H1 (cell line): Measurements from ENCODE around the gene ELMO2. TPM values are rescaled to one million over a fixed set of nuclear protein-coding genes. Genes with fewer than 3 reads are reported as not detected.

Source experiments
- CTCF ChIA-PET: fragments of 300-600 bp; sonication (Branson Sonifier 250); formaldehyde crosslinking; loops from one replicate; lab custom pipeline; 2021; ENCODE audit not compliant: partially characterized antibody; lab: Charles Lee
- POLR2A ChIA-PET: fragments of 300-600 bp; sonication (Branson Sonifier 250); formaldehyde crosslinking; loops from one replicate; lab custom pipeline; 2021; ENCODE audit warnings: inconsistent platforms; ENCODE audit not compliant: partially characterized antibody; lab: Charles Lee
- DNase-seq, 2 experiments: peaks; one replicate each; pipeline versions ENCODE4 v3.0.0 to v3.0.0-alpha.2; 2010 to 2022; ENCODE audit warnings: low spot score in 2 of 2, low read depth in 1 of 2, mixed read lengths in 1 of 2
- FAIRE-seq: peaks from 2 replicates; lab custom pipeline; 2011; peaks lifted over from hg19 to GRCh38; lab: Jason Lieb, UNC
- H2AFZ ChIP-seq: 2 replicates; pipeline ENCODE4 v1.8.1; 2012; ENCODE audit warnings: low read length, inconsistent platforms
- H2AK5ac ChIP-seq: 2 replicates; pipeline ENCODE4 v1.6.1; 2013; ENCODE audit warnings: low read depth, low read length
- H2BK120ac ChIP-seq: replicated peaks from 2 replicates; pipeline ENCODE3; 2013; ENCODE audit warnings: low read depth, low read length, inconsistent platforms
- H2BK12ac ChIP-seq: 2 replicates; pipeline ENCODE4 v1.6.1; 2013; ENCODE audit warnings: low read depth, low read length
- H2BK15ac ChIP-seq: 2 replicates; pipeline ENCODE4 v1.6.1; 2013; ENCODE audit warnings: low read length
- H2BK20ac ChIP-seq: 2 replicates; pipeline ENCODE4 v1.6.1; 2013; ENCODE audit warnings: low read length
- H2BK5ac ChIP-seq: 2 replicates; pipeline ENCODE4 v1.6.1; 2013; ENCODE audit warnings: low read depth, low read length
- H3K14ac ChIP-seq: 2 replicates; pipeline ENCODE4 v1.6.1; 2013; ENCODE audit warnings: inconsistent platforms; ENCODE audit not compliant: insufficient read length
- H3K18ac ChIP-seq: 2 replicates; pipeline ENCODE4 v1.6.1; 2013; ENCODE audit warnings: low read length; ENCODE audit errors: extremely low read depth
- H3K23ac ChIP-seq: 2 replicates; pipeline ENCODE4 v1.6.1; 2013; ENCODE audit warnings: inconsistent platforms; ENCODE audit not compliant: insufficient read length
- H3K23me2 ChIP-seq: 2 replicates; pipeline ENCODE4 v1.6.1; 2013; ENCODE audit warnings: low read depth, low read length
- H3K27ac ChIP-seq: 2 replicates; pipeline ENCODE4 v1.6.1; 2011; ENCODE audit warnings: low read depth, low read length, inconsistent platforms
- H3K27me3 ChIP-seq, 4 experiments: replicated peaks in 1 of 4; 1 replicate in 1 of 4; 2 replicates in 3 of 4; pipeline versions ENCODE4 v1.6.1 to v1.8.1; 2011 to 2013; ENCODE audit warnings: low read length in 3 of 4, mild to moderate bottlenecking in 3 of 4, inconsistent platforms in 2 of 4, mixed read lengths in 2 of 4, moderate library complexity in 1 of 4; ENCODE audit not compliant: control insufficient read depth in 3 of 4, insufficient read depth in 3 of 4; ENCODE audit errors: extremely low read depth in 1 of 4
- H3K36me3 ChIP-seq, 4 experiments: 2 replicates each; pipeline versions ENCODE4 v1.6.1 to v1.8.1; 2011 to 2013; ENCODE audit warnings: mild to moderate bottlenecking in 4 of 4, low read length in 3 of 4, moderate library complexity in 2 of 4, control low read depth in 1 of 4, inconsistent platforms in 1 of 4; ENCODE audit not compliant: insufficient read depth in 4 of 4, control insufficient read depth in 2 of 4
- H3K4ac ChIP-seq: replicated peaks from 2 replicates; pipeline ENCODE3; 2013; ENCODE audit warnings: low read length, low read depth, mixed read lengths, inconsistent platforms; ENCODE audit not compliant: insufficient read length
- H3K4me1 ChIP-seq, 4 experiments: replicated peaks in 1 of 4; 1 replicate in 1 of 4; 2 replicates in 3 of 4; pipeline versions ENCODE4 v1.6.1 to v1.8.1; 2011 to 2013; ENCODE audit warnings: low read length in 3 of 4, inconsistent platforms in 2 of 4, mixed read lengths in 1 of 4; ENCODE audit not compliant: insufficient read depth in 4 of 4, control insufficient read depth in 3 of 4
- H3K4me2 ChIP-seq, 2 experiments: 2 replicates each; pipeline versions ENCODE4 v1.6.1 to v1.8.1; 2011 to 2013; ENCODE audit warnings: low read depth in 2 of 2, low read length in 2 of 2, control low read depth in 1 of 2, inconsistent platforms in 1 of 2, mild to moderate bottlenecking in 1 of 2; ENCODE audit not compliant: insufficient read depth in 1 of 2
- H3K4me3 ChIP-seq, 4 experiments: fragments of 200-600, 300-600 bp in 1 of 4; sonication (generic), shearing (Covaris generic), sonication (Bioruptor Twin) in 1 of 4; 2 replicates each; pipeline versions ENCODE4 v1.5.1 to v1.8.1; 2011 to 2016; ENCODE audit warnings: low read length in 4 of 4, low read depth in 3 of 4, control low read depth in 2 of 4, inconsistent platforms in 2 of 4, mild to moderate bottlenecking in 2 of 4, mixed read lengths in 1 of 4, moderate library complexity in 1 of 4; ENCODE audit not compliant: insufficient read depth in 2 of 4; ENCODE audit errors: extremely low read depth in 1 of 4
- H3K56ac ChIP-seq: replicated peaks from 2 replicates; pipeline ENCODE3; 2013; ENCODE audit warnings: low read depth, mild to moderate bottlenecking, mixed read lengths, low read length, inconsistent platforms; ENCODE audit not compliant: insufficient read length
- H3K79me1 ChIP-seq: 2 replicates; pipeline ENCODE4 v1.6.1; 2013; ENCODE audit warnings: low read depth, low read length, control low read depth
- H3K79me2 ChIP-seq, 2 experiments: 2 replicates each; pipeline versions ENCODE4 v1.6.1 to v1.8.1; 2012 to 2013; ENCODE audit warnings: low read length in 2 of 2, mild to moderate bottlenecking in 2 of 2, inconsistent platforms in 1 of 2; ENCODE audit not compliant: insufficient read depth in 2 of 2, control insufficient read depth in 1 of 2
- H3K9ac ChIP-seq, 4 experiments: replicated peaks in 1 of 4; 1 replicate in 1 of 4; 2 replicates in 3 of 4; pipeline versions ENCODE4 v1.6.1 to v1.8.1; 2011 to 2013; ENCODE audit warnings: low read depth in 3 of 4, low read length in 3 of 4, control low read depth in 2 of 4, mild to moderate bottlenecking in 2 of 4, moderate library complexity in 2 of 4, inconsistent platforms in 1 of 4; ENCODE audit errors: extremely low read depth in 1 of 4
- H3K9me3 ChIP-seq, 2 experiments: 2 replicates each; pipeline versions ENCODE4 v1.6.1 to v1.8.1; 2012 to 2013; ENCODE audit warnings: mild to moderate bottlenecking in 2 of 2, moderate library complexity in 2 of 2, control low read depth in 1 of 2, inconsistent platforms in 1 of 2, low read depth in 1 of 2, low read length in 1 of 2, mixed read lengths in 1 of 2; ENCODE audit not compliant: insufficient read depth in 2 of 2
- H4K20me1 ChIP-seq, 2 experiments: replicated peaks in 1 of 2; 2 replicates each; pipeline versions ENCODE3 to v1.8.1; 2011 to 2013; ENCODE audit warnings: inconsistent platforms in 2 of 2, low read length in 2 of 2, mild to moderate bottlenecking in 1 of 2; ENCODE audit not compliant: insufficient read depth in 2 of 2, control insufficient read depth in 1 of 2
- H4K5ac ChIP-seq: 2 replicates; pipeline ENCODE4 v1.6.1; 2013; ENCODE audit warnings: low read length, low read depth, mixed read lengths, inconsistent platforms; ENCODE audit not compliant: insufficient read length
- H4K8ac ChIP-seq: 2 replicates; pipeline ENCODE4 v1.8.0; 2013; ENCODE audit warnings: mild to moderate bottlenecking, moderate library complexity, low read length, inconsistent platforms; ENCODE audit not compliant: insufficient read depth; ENCODE audit errors: extremely low read depth
- H4K91ac ChIP-seq: replicated peaks from 2 replicates; pipeline ENCODE3; 2013; ENCODE audit warnings: low read length, mixed read lengths, inconsistent platforms; ENCODE audit not compliant: insufficient read length
- BCL11A ChIP-seq, 2 experiments: IDR thresholded peaks; one replicate each; pipeline ENCODE4 v1.6.1; 2011; ENCODE audit warnings: low read depth in 2 of 2, low read length in 2 of 2, mild to moderate bottlenecking in 2 of 2
- CBX5 ChIP-seq: fragments of 300-800, 300-1000 bp; sonication (generic); IDR thresholded peaks from 2 replicates; pipeline ENCODE4 v1.7.1; 2016; ENCODE audit warnings: antibody characterized with exemption, low read length, low read depth
- CEBPB ChIP-seq: IDR thresholded peaks from 2 replicates; pipeline ENCODE4 v1.6.1; 2012; ENCODE audit warnings: low read depth, low read length
- CHD1 ChIP-seq: IDR thresholded peaks from 2 replicates; pipeline ENCODE4 v1.6.1; 2012; ENCODE audit warnings: low read depth, low read length, improper control_type of control experiment
- CREB1 ChIP-seq: IDR thresholded peaks from 2 replicates; pipeline ENCODE4 v1.6.1; 2012; ENCODE audit warnings: inconsistent platforms
- JUND ChIP-seq: IDR thresholded peaks from 2 replicates; pipeline ENCODE4 v1.6.1; 2011; ENCODE audit warnings: mild to moderate bottlenecking, improper control_type of control experiment, low read length
- MAX ChIP-seq: IDR thresholded peaks from 2 replicates; pipeline ENCODE4 v1.6.1; 2012; ENCODE audit warnings: inconsistent platforms
- POLR2AphosphoS5 ChIP-seq: IDR thresholded peaks from 2 replicates; pipeline ENCODE4 v1.6.1; 2011; ENCODE audit warnings: low read depth, low read length
- POU5F1 ChIP-seq: IDR thresholded peaks from 2 replicates; pipeline ENCODE4 v1.6.1; 2011; ENCODE audit warnings: low read depth, mild to moderate bottlenecking, low read length, moderate library complexity
- RAD21 ChIP-seq, 2 experiments: IDR thresholded peaks in 1 of 2; conservative IDR thresholded peaks in 1 of 2; 2 replicates each; pipeline ENCODE4 v1.6.1; 2011; ENCODE audit warnings: low read depth in 2 of 2, low read length in 2 of 2, improper control_type of control experiment in 1 of 2, inconsistent platforms in 1 of 2, mild to moderate bottlenecking in 1 of 2, moderate library complexity in 1 of 2
- RBBP5 ChIP-seq: IDR thresholded peaks from 2 replicates; pipeline ENCODE4 v1.7.1; 2012; ENCODE audit warnings: low read depth, mild to moderate bottlenecking, inconsistent platforms, low read length, moderate library complexity, borderline replicate concordance
- RFX5 ChIP-seq: IDR thresholded peaks from 2 replicates; pipeline ENCODE4 v1.6.1; 2011; ENCODE audit warnings: low read depth, low read length, improper control_type of control experiment, borderline replicate concordance
- SUZ12 ChIP-seq: fragments of 200-600 bp; sonication (generic); IDR thresholded peaks from 2 replicates; pipeline ENCODE4 v1.6.1; 2012; ENCODE audit warnings: mild to moderate bottlenecking, inconsistent platforms, low read length, moderate library complexity, mixed read lengths
- WGBS, 2 experiments: shearing (Covaris generic) in 1 of 2; methylation state at CpG; one replicate each; pipeline versions ENCODE4 v1.1.6 to v1.1.7; 2013 to 2015; ENCODE audit warnings: low lambda C conversion rate in 2 of 2, mixed read lengths in 2 of 2, inconsistent platforms in 1 of 2, low coverage in 1 of 2, missing lambda C conversion rate in 1 of 2; ENCODE audit not compliant: insufficient replicate concordance in 2 of 2, insufficient coverage in 1 of 2, insufficient read length in 1 of 2; ENCODE audit errors: extremely low coverage in 1 of 2, missing lambda C conversion rate in 1 of 2; 5-methylcytosine and 5-hydroxymethylcytosine counted together
- polyA plus RNA-seq, 7 experiments: library from polyadenylated mRNA; depleted of rRNA in 3 of 7; stranded (reverse) in 5 of 7; unstranded in 2 of 7; fragments of >200 nt in 5 of 7; fragments of 200-250 nt in 2 of 7; gene quantifications; 1 replicate in 5 of 7; 2 replicates in 1 of 7; 4 replicates in 1 of 7; pipeline versions ENCODE4 v1.2.1 to v1.2.3, GENCODE V29; 2011 to 2013; ENCODE audit warnings: missing spikeins in 2 of 7, mixed read lengths in 2 of 7
- total RNA-seq: library from RNA; stranded (reverse); fragmentation: NEBNext Ultra II Directional; extraction: Animal tissue kit (Norgen Biotek cat#: 25700); gene quantifications from 2 replicates; pipeline ENCODE4 v1.2.1, GENCODE V29; 2021

The ELMO2 gene
- total and polyA plus RNA-seq, 2 of the 8 experiments (the other 6 are each of a cell fraction or from before 2014, with no cell fraction given) = 34.3 to 39.7 TPM

DNA sequence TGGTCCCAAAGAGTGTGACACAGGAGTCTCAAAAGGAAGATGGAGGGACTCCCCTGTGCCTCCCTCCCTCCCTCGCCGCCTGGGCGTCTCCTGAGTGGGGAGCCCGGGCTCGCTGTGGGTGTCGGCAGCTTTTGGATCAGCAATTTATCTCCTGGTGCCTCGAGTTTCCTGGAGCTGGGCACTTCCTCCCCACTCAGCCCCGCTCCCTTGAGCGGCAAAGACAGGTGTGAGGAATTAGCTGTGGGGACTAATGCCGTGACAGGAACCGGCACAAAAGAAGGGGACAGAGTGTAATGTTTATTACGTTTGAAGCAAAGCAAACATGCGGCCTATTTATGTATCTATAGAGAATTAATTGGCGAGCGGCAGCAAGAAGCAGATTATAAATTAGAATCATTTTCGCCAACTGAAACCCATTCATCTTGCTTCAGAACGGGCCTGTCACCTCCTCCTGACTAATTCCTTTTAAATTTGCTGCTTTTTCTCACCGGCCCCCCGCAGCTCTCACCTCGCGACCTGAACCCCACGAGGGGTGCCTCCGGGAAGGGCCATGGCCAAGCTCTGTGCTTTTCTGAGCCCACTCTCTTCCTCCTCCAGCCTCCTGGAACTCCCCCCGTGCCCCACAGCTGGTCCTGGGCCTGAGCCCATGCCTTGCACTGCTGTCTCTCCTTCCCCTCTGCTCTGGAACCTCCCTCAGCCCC is 89.3 kb downstream of the ELMO2 start:
- H2BK5ac ChIP-seq = no peak overlapping the region
- no peaks in the 10 kb centered on the region for H3K9me3 ChIP-seq
- H2BK20ac ChIP-seq = no peak overlapping the region
- no peak overlapping the region for H3K23ac ChIP-seq
- H3K79me2 ChIP-seq = no peaks in the 10 kb centered on the region
- H2AFZ ChIP-seq = no peak overlapping the region
- no peak overlapping the region for H3K18ac ChIP-seq
- no peak overlapping the region for H4K91ac ChIP-seq
- H4K5ac ChIP-seq = no peak overlapping the region
- H2BK120ac ChIP-seq = no peak overlapping the region
- ChIA-PET CTCF (interaction anchor here (2.3 to 6.6 kb wide), 4 partner anchors 9 to 32 kb away, joined by 13 to 63 read pairs (median 30); no protein-coding TSS in a partner anchor), POLR2A (no interaction called here)
- H2AK5ac ChIP-seq = no peak overlapping the region
- no peaks in the 10 kb centered on the region for H4K20me1 ChIP-seq
- no peak overlapping the region; the same call in 1 of the 2 replicates for H4K8ac ChIP-seq
- H3K27ac ChIP-seq = no peak overlapping the region
- DNase-seq (no peak), FAIRE-seq (no peak)
- H3K56ac ChIP-seq = no peak overlapping the region
- H3K4ac ChIP-seq = no peak overlapping the region
- WGBS, 2 experiments = 83% methylated on average over 24 of the region's 24 CpGs; no CpG with 5 or more reads in 1 of the 2 experiments
- H3K4me1 ChIP-seq = peaks cover 0 to under 1% (median 0%) of the 10 kb centered on the region in 4 experiments; a peak in 2 of 7 replicates
- H3K23me2 ChIP-seq = peaks cover 3% of the 10 kb centered on the region; the same call in 1 of the 2 replicates
- H3K36me3 ChIP-seq = no peaks in the 10 kb centered on the region
- no peaks in the 10 kb centered on the region for H3K79me1 ChIP-seq
- H3K4me2 ChIP-seq = no peak overlapping the region
- H3K14ac ChIP-seq = no peak overlapping the region
- H2BK15ac ChIP-seq = no peak overlapping the region
- H2BK12ac ChIP-seq = no peak overlapping the region
- H3K4me3 ChIP-seq = no peak overlapping the region
- peaks cover 0 to 26% (median 19%) of the 10 kb centered on the region in 4 experiments; a peak in 6 of 7 replicates for H3K27me3 ChIP-seq
- H3K9ac ChIP-seq = no peak overlapping the region
- TF ChIP-seq SUZ12 (no peak), CBX5 (no peak), RFX5 (no peak), BCL11A (IDR thresholded peaks at IDR 0.05; ENCODE audit: low read depth in 2 of 2, low read length in 2 of 2) (no peak), POU5F1 (no peak), CHD1 (no peak), JUND (no peak), RAD21 (IDR thresholded peaks at IDR 0.05 in 1 of 2, conservative IDR thresholded peaks at IDR 0.05 in 1 of 2; ENCODE audit: low read depth in 2 of 2, low read length in 2 of 2) (no peak), CEBPB (no peak), RBBP5 (no peak), POLR2AphosphoS5 (no peak), MAX (no peak), CREB1 (no peak)
